Right cardiac atrium (tissue), 5 donors: ENCODE measurements around the gene DIO2. TPM values are rescaled to one million over a fixed set of nuclear protein-coding genes. Genes with fewer than 3 reads are reported as not detected.

Experiments
- ATAC-seq, 2 donors: fragments of 200-7000 bp; cut with Tn5 transposase; one replicate each; pipeline versions ENCODE4 v1.8.0 to v1.9.1; 2020; ENCODE audit warnings: moderate library complexity in 2 of 2, mild to moderate bottlenecking in 1 of 2
- DNase-seq, 3 donors: peaks; one replicate each; pipeline ENCODE4 v3.0.0-alpha.2; 2020
- H3K27ac ChIP-seq: one replicate; pipeline ENCODE4 v1.5.1; 2013; ENCODE audit warnings: mild to moderate bottlenecking, low read length, control low read depth, moderate library complexity
- H3K27me3 ChIP-seq: one replicate; pipeline ENCODE4 v1.6.1; 2013; ENCODE audit not compliant: control insufficient read depth, insufficient read depth
- H3K4me1 ChIP-seq: one replicate; pipeline ENCODE4 v1.6.1; 2013; ENCODE audit warnings: low read length; ENCODE audit not compliant: control insufficient read depth, insufficient read depth
- H3K4me3 ChIP-seq: one replicate; pipeline ENCODE4 v1.5.1; 2013; ENCODE audit warnings: low read length, control low read depth
- H3K9me3 ChIP-seq: one replicate; pipeline ENCODE4 v1.6.1; 2013; ENCODE audit warnings: low read length; ENCODE audit not compliant: control insufficient read depth
- WGBS: extraction: QIAGEN DNeasy Blood & Tissue Kit; methylation state at CpG from one replicate; pipeline ENCODE4 v1.1.7; 2013; 5-methylcytosine and 5-hydroxymethylcytosine counted together
- intact Hi-C, 4 donors: fragments of 100-400 bp; cut with DNase I; formaldehyde crosslinking; loops; one replicate each; pipeline versions ENCODE4 v1.11.0 to v1.14.0; 2022 to 2023
- polyA plus RNA-seq: library from polyadenylated mRNA; stranded (reverse); fragments of 200-250 nt; gene quantifications from one replicate; pipeline ENCODE4 v1.2.3, GENCODE V29; 2013
- total RNA-seq, 4 donors: library from RNA; stranded (reverse); fragmentation: NEBNext Ultra II Directional; extraction: Animal tissue kit (Norgen Biotek cat#: 25700); gene quantifications; one replicate each; pipeline ENCODE4 v1.2.1, GENCODE V29; 2021
- donor health status: healthy with polysubstance abuse.
- donor health status: DM: no; HTN: yes; CAD: no.
- donor health status: DM: no; HTN: no; CAD: no.
- donor health status: DM: no; HTN: yes; CAD: no; lungs with severe emphysema.
- donor health status: DM: yes; HTN: yes; CAD: no.

The DIO2 gene
- total and polyA plus RNA-seq, 5 donors: 0.48 to 1.6 (median 1.1) TPM

- Histone ChIP-seq H3K27ac (no peak overlapping the region), H3K4me3 (no peak overlapping the region), H3K27me3 (no peaks in the 10 kb centered on the region), H3K4me1 (no peaks in the 10 kb centered on the region), H3K9me3 (no peaks in the 10 kb centered on the region)
- no peak for ATAC-seq
- intact Hi-C loops: no loop called here
- WGBS: 77% methylated on average over 9 of the region's 9 CpGs
- no peak for DNase-seq
Observed at GRCh38 chr14:80164991-80165721, 46.1 kb downstream of the DIO2 start.

- intact Hi-C loops: no loop called here
Observed at GRCh38 chr14:80152763-80153162, 58.5 kb downstream of the DIO2 start.

GRCh38 chr14:80152166-80152565 lies 59.1 kb downstream of the DIO2 start:
- no peak for ATAC-seq
- intact Hi-C loops: no loop called here
- Histone ChIP-seq H3K4me1 (no peaks in the 10 kb centered on the region), H3K27me3 (no peaks in the 10 kb centered on the region), H3K27ac (no peak overlapping the region), H3K9me3 (no peaks in the 10 kb centered on the region), H3K4me3 (no peak overlapping the region)
- no peak for DNase-seq

More at GRCh38 chr14:80152763-80153162, 58.5 kb downstream of the DIO2 start:
- Histone ChIP-seq H3K9me3 (no peaks in the 10 kb centered on the region), H3K4me3 (no peak overlapping the region), H3K27ac (no peak overlapping the region), H3K27me3 (no peaks in the 10 kb centered on the region), H3K4me1 (no peaks in the 10 kb centered on the region)
- DNase-seq: no peak
- 59% methylated on average over 1 of the region's 1 CpG for WGBS
- ATAC-seq: no peak

GRCh38 chr14:80150301-80150700 lies 61.0 kb downstream of the DIO2 start:
- no peak for ATAC-seq
- intact Hi-C loops: no loop called here
- no peaks in the 10 kb centered on the region for H3K9me3 ChIP-seq
- H3K4me1 ChIP-seq: no peaks in the 10 kb centered on the region
- no peak overlapping the region for H3K27ac ChIP-seq
- 77% methylated on average over 1 of the region's 1 CpG for WGBS
- no peak overlapping the region for H3K4me3 ChIP-seq
- DNase-seq: no peak
- H3K27me3 ChIP-seq: no peaks in the 10 kb centered on the region
